Endothelial cell of umbilical vein (primary cell): ENCODE measurements around the gene DOCK4. TPM values are rescaled to one million over a fixed set of nuclear protein-coding genes. Genes with fewer than 3 reads are reported as not detected.

Experiments used
- BruUV-seq: library from RNA; stranded (reverse); fragments of 400-500 nt; replicated peaks from 2 replicates; lab custom pipeline; 2021; lab: Mats Ljungman, UMichigan
- CTCF ChIA-PET: fragments of 300-600, 350-600 bp; sonication (Branson Sonifier 250); formaldehyde crosslinking; loops from one replicate; lab custom pipeline; 2021; ENCODE audit warnings: antibody characterized with exemption, inconsistent platforms; lab: Charles Lee
- POLR2A ChIA-PET: fragments of 300-600, 350-600 bp; sonication (Branson Sonifier 250); formaldehyde crosslinking; loops from one replicate; lab custom pipeline; 2021; ENCODE audit warnings: antibody characterized with exemption, inconsistent platforms; lab: Charles Lee
- DNase-seq: peaks from one replicate; pipeline ENCODE4 v3.0.0-alpha.2; 2011; ENCODE audit warnings: low read depth, low spot score
- FAIRE-seq: peaks from 2 replicates; lab custom pipeline; 2011; peaks lifted over from hg19 to GRCh38; lab: Jason Lieb, UNC
- H2AFZ ChIP-seq: 2 replicates; pipeline ENCODE4 v1.6.0; 2012; ENCODE audit warnings: low read depth, low read length, control low read depth, inconsistent platforms
- H3K27ac ChIP-seq: 2 replicates; pipeline ENCODE4 v1.5.1; 2011; ENCODE audit warnings: low read depth, mild to moderate bottlenecking, control low read depth, low read length, moderate library complexity; ENCODE audit not compliant: insufficient read depth
- H3K27me3 ChIP-seq, 2 experiments: 2 replicates each; pipeline versions ENCODE4 v1.6.0 to v1.6.1; 2011; ENCODE audit warnings: low read length in 2 of 2, mixed read lengths in 1 of 2; ENCODE audit not compliant: control insufficient read depth in 2 of 2, insufficient read depth in 2 of 2
- H3K36me3 ChIP-seq, 2 experiments: 2 replicates in 1 of 2; 3 replicates in 1 of 2; pipeline ENCODE4 v1.5.1; 2011; ENCODE audit warnings: low read length in 2 of 2, mild to moderate bottlenecking in 1 of 2, moderate library complexity in 1 of 2; ENCODE audit not compliant: control insufficient read depth in 2 of 2, insufficient read depth in 2 of 2; ENCODE audit errors: extremely low read depth in 1 of 2
- H3K4me1 ChIP-seq: 3 replicates; pipeline ENCODE4 v1.5.1; 2011; ENCODE audit warnings: mild to moderate bottlenecking, low read length; ENCODE audit not compliant: control insufficient read depth, insufficient read depth; ENCODE audit errors: extremely low read depth
- H3K4me2 ChIP-seq: 2 replicates; pipeline ENCODE4 v1.6.1; 2011; ENCODE audit warnings: low read length, control low read depth, mixed read lengths; ENCODE audit not compliant: insufficient read depth
- H3K4me3 ChIP-seq, 3 experiments: fragments of 200-600 bp in 1 of 3; sonication (generic), shearing (Covaris generic) in 1 of 3; replicated peaks in 1 of 3; 2 replicates each; pipeline ENCODE4 v1.5.1; 2011 to 2016; ENCODE audit warnings: control low read depth in 3 of 3, low read length in 3 of 3, mild to moderate bottlenecking in 2 of 3, inconsistent platforms in 1 of 3, low read depth in 1 of 3, moderate library complexity in 1 of 3; ENCODE audit not compliant: insufficient read depth in 1 of 3
- H3K79me2 ChIP-seq: 2 replicates; pipeline ENCODE4 v1.6.0; 2012; ENCODE audit warnings: low read length, inconsistent platforms; ENCODE audit not compliant: control insufficient read depth, insufficient read depth
- H3K9ac ChIP-seq: replicated peaks from 2 replicates; pipeline ENCODE3; 2011; ENCODE audit warnings: low read length, control low read depth; ENCODE audit not compliant: insufficient read depth; ENCODE audit errors: extremely low read depth
- H3K9me1 ChIP-seq: replicated peaks from 3 replicates; pipeline ENCODE4 v1.6.0; 2011; ENCODE audit warnings: mild to moderate bottlenecking, low read length; ENCODE audit not compliant: control insufficient read depth, insufficient read depth; ENCODE audit errors: extremely low read depth
- H3K9me3 ChIP-seq: replicated peaks from 2 replicates; pipeline ENCODE4 v1.5.1; 2012; ENCODE audit warnings: low read length, inconsistent platforms; ENCODE audit not compliant: control insufficient read depth, insufficient read depth
- H4K20me1 ChIP-seq: replicated peaks from 2 replicates; pipeline ENCODE3; 2011; ENCODE audit warnings: mild to moderate bottlenecking, low read length; ENCODE audit not compliant: control insufficient read depth, insufficient read depth; ENCODE audit errors: extremely low read depth
- CTCF ChIP-seq, 2 donors: IDR thresholded peaks; 1 replicate in 1 of 2; 2 replicates in 1 of 2; pipeline ENCODE4 v1.5.1; 2011; ENCODE audit warnings: low read length in 2 of 2, mild to moderate bottlenecking in 2 of 2, moderate library complexity in 2 of 2, control low read depth in 1 of 2, inconsistent platforms in 1 of 2, low read depth in 1 of 2; ENCODE audit not compliant: insufficient read depth in 1 of 2; ENCODE audit errors: extremely low read depth in 1 of 2
- EZH2 ChIP-seq: IDR thresholded peaks from 2 replicates; pipeline ENCODE4 v1.6.1; 2012; ENCODE audit warnings: borderline replicate concordance, low read depth, mild to moderate bottlenecking, moderate library complexity, low read length, inconsistent platforms; ENCODE audit not compliant: severe bottlenecking
- FOS ChIP-seq: IDR thresholded peaks from 2 replicates; pipeline ENCODE4 v1.6.1; 2011; ENCODE audit warnings: mild to moderate bottlenecking, low read length, moderate library complexity, borderline replicate concordance; ENCODE audit not compliant: insufficient read depth
- GATA2 ChIP-seq: IDR thresholded peaks from 2 replicates; pipeline ENCODE4 v1.7.0; 2011; ENCODE audit warnings: low read depth, mild to moderate bottlenecking, moderate library complexity, mixed read lengths, low read length; ENCODE audit not compliant: insufficient read length, insufficient read depth
- JUN ChIP-seq: IDR thresholded peaks from 2 replicates; pipeline ENCODE4 v1.6.1; 2011; ENCODE audit warnings: borderline replicate concordance, low read depth; ENCODE audit not compliant: insufficient read length, insufficient read depth
- MAX ChIP-seq: IDR thresholded peaks from 2 replicates; pipeline ENCODE4 v1.6.1; 2011; ENCODE audit not compliant: insufficient read depth, insufficient read length
- MYC ChIP-seq: IDR thresholded peaks from one replicate; pipeline ENCODE4 v1.6.1; 2011; ENCODE audit warnings: mild to moderate bottlenecking, low read depth, low read length
- POLR2A ChIP-seq: IDR thresholded peaks from 2 replicates; pipeline ENCODE4 v1.6.1; 2012; ENCODE audit warnings: low read depth, mild to moderate bottlenecking, control low read depth, low read length
- POLR2AphosphoS5 ChIP-seq: IDR thresholded peaks from 2 replicates; pipeline ENCODE4 v1.6.1; 2012; ENCODE audit warnings: low read depth, mild to moderate bottlenecking, control low read depth, low read length, moderate library complexity; ENCODE audit not compliant: insufficient read depth
- dilution Hi-C: fragments of 300-500 bp; cut with MboI; formaldehyde crosslinking; loops from one replicate; pipeline ENCODE4 v1.15.0; 2019; ENCODE audit warnings: low sequenced_read_pairs; ENCODE audit not compliant: extremely low pct_ligation_motif_present
- intact Hi-C: fragments of 100-400 bp; cut with micrococcal nuclease; formaldehyde crosslinking; loops from one replicate; pipeline ENCODE4 v1.10.0; 2022
- polyA plus RNA-seq, 4 experiments: library from polyadenylated mRNA; depleted of rRNA in 3 of 4; stranded (reverse) in 3 of 4; unstranded in 1 of 4; fragments of >200 nt; gene quantifications; 2 replicates each; pipeline versions ENCODE4 v1.2.1 to v1.2.3, GENCODE V29; 2011 to 2012; ENCODE audit warnings: missing spikeins in 1 of 4
- total RNA-seq: library from RNA; stranded (reverse); gene quantifications from 2 replicates; pipeline ENCODE4 v1.2.3, GENCODE V29; 2021

The DOCK4 gene
- total and polyA plus RNA-seq, 2 donors (not counting 3 experiments of a cell fraction or from before 2014, with no cell fraction given), result 47.4 to 164 TPM

- H3K9ac ChIP-seq, result peak overlapping the region; percentile 36
- BruUV-seq, result TSS peak; percentile 44
- H3K9me3 ChIP-seq, result no peaks in the 10 kb centered on the region
- H3K4me1 ChIP-seq, result peaks cover 66% of the 10 kb centered on the region
- TF ChIP-seq MYC (no peak), JUN (no peak), POLR2A (no peak), POLR2AphosphoS5 (no peak), GATA2 (no peak), MAX (no peak), FOS (no peak), EZH2 (no peak), CTCF (IDR thresholded peaks at IDR 0.05; ENCODE audit: extremely low read depth in 1 of 2, insufficient read depth in 1 of 2, low read depth in 1 of 2, low read length in 2 of 2) (no peak)
- H4K20me1 ChIP-seq, result peaks cover 2% of the 10 kb centered on the region
- peak overlapping the region; percentile 81 for H3K27ac ChIP-seq
- no peaks in the 10 kb centered on the region for H3K9me1 ChIP-seq
- no peak for DNase-seq
- ChIA-PET POLR2A (interaction anchor here (1.0 to 2.5 kb wide), 7 partner anchors 15 to 81 kb away, joined by 3 to 14 read pairs (median 3); partner anchors contain the start of genes DOCK4 and ZNF277), CTCF (interaction anchor here (0.5 to 2.3 kb wide), 17 partner anchors 9 to 138 kb away, joined by 3 to 8 read pairs (median 5); partner anchors contain the start of gene DOCK4)
- no peaks in the 10 kb centered on the region for H3K27me3 ChIP-seq
- no peak for FAIRE-seq
- H2AFZ ChIP-seq, result no peak overlapping the region
- peaks cover 95% of the 10 kb centered on the region for H3K79me2 ChIP-seq
- dilution Hi-C loops, result no loop called here
- intact Hi-C loops, result loop anchor here (1.0 kb wide), 3 partner anchors 29 to 45 kb away; partner anchors contain the start of genes DOCK4 and ZNF277
- H3K36me3 ChIP-seq, result no peaks in the 10 kb centered on the region
- peak overlapping the region; percentile 81 for H3K4me2 ChIP-seq
- peak overlapping the region in 1 of 3 experiments; percentile 25 for H3K4me3 ChIP-seq
Measured at GRCh38 chr7:112161253-112162141, 44.7 kb downstream of the DOCK4 start.
